Esophagus muscularis mucosa (tissue), 4 donors: ENCODE measurements around the gene DNAH1.

ENCODE experiments used
- CTCF ChIP-seq, 3 experiments: fragments of 200-600 bp in 2 of 3; fragments of 450-650 bp in 1 of 3; sonication (generic) in 2 of 3; IDR thresholded peaks; one replicate each; pipeline ENCODE4 v1.5.1; 2017 to 2019; ENCODE audit warnings: antibody characterized with exemption in 3 of 3, mild to moderate bottlenecking in 2 of 3, moderate library complexity in 1 of 3
- EP300 ChIP-seq: sonication (generic); formaldehyde crosslinking; IDR thresholded peaks from one replicate; pipeline ENCODE4 v1.6.1; 2017; ENCODE audit warnings: antibody characterized with exemption
- POLR2A ChIP-seq: fragments of 450-650 bp; IDR thresholded peaks from one replicate; pipeline ENCODE4 v1.6.1; 2017; ENCODE audit warnings: antibody characterized with exemption, moderate library complexity, mild to moderate bottlenecking, low read depth
- POLR2AphosphoS5 ChIP-seq, 2 donors: sonication (generic); formaldehyde crosslinking; IDR thresholded peaks; one replicate each; pipeline ENCODE4 v1.6.1; 2017; ENCODE audit warnings: antibody characterized with exemption in 2 of 2

GRCh38 chr3:52293491-52294319 lies 22.4 kb upstream of the DNAH1 start:
- TF ChIP-seq POLR2A (no peak), CTCF (IDR thresholded peaks at IDR 0.05) (no peak), EP300 (no peak), POLR2AphosphoS5 (IDR thresholded peaks at IDR 0.05) (no peak)
